ENCODE measurements around the gene CHI3L1.

The CHI3L1 gene

GRCh38 chr1:203179667-203180005, 6.9 kb downstream of the CHI3L1 start:
- no peak for FAIRE-seq

- no peak for FAIRE-seq
Observed at GRCh38 chr1:203178821-203179666, 7.5 kb downstream of the CHI3L1 start.

DNA sequence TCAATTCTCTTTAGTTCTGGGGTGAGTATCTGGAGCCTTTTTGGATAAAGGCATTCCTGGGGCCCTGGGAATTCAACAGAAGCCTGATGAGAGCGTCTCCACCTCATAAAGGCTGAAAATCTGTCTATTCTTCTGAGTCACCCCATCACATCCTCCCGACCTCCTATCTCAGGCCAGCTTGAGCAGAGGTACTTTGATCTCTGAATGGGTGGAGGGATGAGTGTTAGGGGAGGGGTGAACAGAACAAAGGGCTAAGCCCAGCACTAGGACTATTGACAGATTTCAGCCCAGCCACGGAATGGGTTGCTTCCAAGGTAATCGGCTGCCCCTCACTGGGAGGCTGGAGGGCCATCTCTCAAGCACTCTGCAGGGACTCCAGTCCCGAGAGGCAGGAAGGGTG, 8.4 kb downstream of the CHI3L1 start:
- no peak for FAIRE-seq

DNA sequence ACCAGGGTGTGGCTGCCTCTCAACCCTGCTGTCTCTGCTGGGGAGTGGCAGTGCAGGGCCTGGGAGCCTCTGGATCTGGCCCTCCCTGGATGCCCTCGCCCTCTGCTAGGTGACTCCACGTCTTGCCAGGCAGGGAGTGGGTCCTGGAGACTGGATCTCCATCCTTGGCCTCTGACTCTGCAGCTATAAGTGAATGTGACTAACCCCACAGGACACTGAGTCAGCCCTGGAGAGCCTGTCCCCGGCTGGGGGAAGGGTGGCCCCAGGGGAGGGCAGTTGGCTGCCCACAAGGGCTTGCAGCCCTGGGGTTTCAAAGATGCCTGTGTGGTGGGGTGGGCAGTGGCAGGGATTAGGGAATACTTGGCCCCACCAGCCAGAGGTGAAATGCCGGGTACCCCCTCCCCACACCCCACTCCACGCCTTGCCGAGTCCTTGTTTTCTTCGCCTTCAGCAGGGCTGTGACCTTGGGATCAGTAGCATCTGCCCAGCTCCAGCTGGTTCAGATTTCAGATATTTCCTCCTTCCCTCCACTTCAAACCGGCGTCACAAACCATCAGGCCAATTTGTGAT, 8.9 kb downstream of the CHI3L1 start:
- FAIRE-seq, result no peak

DNA sequence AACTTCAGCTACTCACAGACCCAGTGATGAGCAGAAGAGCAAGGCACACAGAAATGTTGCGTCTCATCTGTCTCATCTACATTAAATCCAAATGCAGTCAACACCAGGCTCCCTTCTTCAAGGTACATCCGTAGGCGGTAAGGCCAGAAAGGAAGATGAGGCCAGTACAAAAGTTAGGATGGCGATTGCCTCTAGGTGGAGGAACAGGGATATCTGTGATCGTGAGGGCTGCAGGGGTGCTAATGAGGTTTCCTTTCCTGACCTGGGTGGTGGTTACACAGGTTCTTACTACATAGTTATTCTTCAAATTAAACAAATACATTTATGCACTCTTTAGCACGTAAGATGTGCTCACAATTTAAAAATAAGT, 9.5 kb downstream of the CHI3L1 start:
- FAIRE-seq, result no peak

DNA sequence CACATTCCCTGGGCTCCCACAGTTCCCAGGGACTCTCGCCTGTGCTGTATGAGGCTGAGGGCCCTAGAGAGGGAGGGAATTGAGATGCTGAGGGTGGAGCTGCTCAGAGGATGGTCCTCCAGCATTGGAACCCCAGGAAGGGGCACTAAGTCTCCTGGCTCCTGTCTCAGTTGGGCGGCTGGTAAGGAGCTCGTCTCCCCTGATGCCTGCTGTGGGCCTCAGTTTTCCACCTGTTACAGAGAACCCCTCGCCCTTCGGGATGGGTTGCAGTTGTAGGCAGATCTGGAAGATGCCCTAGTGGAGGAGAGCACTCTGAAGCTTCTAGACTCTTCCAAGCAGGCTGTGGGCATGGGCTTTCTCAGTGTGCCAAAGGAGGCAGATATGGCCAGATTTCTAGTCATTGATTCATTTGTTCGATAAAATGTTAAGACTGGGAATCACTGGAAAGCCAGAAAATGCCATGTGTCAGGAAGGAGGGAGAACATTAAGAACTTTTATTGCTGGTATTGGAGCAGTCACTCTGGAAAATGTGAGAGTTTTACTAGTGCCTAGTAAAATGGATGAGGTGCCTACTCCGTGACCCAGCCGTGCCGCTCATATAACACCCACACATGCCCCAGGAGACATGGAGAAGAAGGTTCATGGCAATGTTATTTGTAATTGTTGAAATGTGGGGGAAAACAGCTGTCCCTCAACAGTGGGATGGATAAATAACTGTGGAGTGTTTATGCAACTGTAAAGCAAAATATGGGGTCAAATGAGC, 10.1 kb downstream of the CHI3L1 start:
- no peak for FAIRE-seq

- FAIRE-seq, result no peak
Observed at GRCh38 chr1:203175827-203176241, 10.7 kb downstream of the CHI3L1 start.

GRCh38 chr1:203175237-203175826, 11.2 kb downstream of the CHI3L1 start, which contains the start of gene MYBPH:
TSS of gene MYBPH (minus strand) at chr1:203175826. CDS start at chr1:203175755, 71 bp downstream.
- FAIRE-seq, result no peak

GRCh38 chr1:203174324-203174985, 12.0 kb downstream of the CHI3L1 start:
- no peak for FAIRE-seq

DNA sequence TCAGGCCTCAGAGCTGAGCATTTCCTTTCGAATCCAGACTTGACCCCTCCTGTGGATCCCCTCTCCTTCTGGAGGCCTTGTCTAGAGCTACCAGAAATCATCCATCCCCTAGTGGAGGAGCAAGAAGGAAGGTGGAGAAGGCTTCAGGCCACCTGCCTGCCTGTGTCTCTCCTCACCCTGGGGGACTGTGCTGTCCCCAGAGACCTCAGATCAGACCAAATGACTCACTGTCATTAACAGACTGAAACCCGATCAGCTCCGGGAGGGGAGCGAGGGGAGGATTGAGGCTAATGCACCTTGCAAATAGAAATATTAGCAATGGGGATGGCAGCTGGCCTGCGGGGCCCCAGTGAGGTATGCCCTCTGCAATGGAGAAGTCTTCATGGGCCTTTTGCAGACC, 12.9 kb downstream of the CHI3L1 start:
- no peak for FAIRE-seq

DNA sequence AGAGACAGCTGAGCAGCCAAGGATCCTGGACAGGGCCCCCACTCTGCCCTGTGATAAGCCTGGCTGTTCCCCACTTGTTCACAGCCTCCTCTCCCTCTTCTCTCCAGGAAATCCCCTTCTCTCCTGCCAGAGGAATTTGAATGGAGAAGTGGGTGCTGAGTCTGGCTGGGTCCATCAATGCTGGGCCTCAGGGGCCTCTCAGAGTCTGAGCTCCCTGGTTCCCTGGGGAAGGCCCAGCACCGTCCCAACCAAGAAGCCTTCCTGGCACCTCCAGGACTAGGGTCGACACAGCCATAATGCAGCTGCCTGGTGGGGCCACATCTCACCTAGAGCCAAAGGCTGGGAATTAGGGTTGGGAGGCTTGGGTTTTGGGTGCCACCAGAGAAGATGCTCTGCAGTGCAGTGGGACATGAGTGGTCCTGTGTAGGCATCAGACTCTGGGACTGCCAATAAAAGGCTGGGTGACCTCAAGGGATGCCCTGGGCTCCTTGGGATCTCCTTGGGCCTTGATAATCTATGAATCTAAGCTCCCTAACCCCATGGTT, 13.4 kb downstream of the CHI3L1 start:
- FAIRE-seq, result no peak

DNA sequence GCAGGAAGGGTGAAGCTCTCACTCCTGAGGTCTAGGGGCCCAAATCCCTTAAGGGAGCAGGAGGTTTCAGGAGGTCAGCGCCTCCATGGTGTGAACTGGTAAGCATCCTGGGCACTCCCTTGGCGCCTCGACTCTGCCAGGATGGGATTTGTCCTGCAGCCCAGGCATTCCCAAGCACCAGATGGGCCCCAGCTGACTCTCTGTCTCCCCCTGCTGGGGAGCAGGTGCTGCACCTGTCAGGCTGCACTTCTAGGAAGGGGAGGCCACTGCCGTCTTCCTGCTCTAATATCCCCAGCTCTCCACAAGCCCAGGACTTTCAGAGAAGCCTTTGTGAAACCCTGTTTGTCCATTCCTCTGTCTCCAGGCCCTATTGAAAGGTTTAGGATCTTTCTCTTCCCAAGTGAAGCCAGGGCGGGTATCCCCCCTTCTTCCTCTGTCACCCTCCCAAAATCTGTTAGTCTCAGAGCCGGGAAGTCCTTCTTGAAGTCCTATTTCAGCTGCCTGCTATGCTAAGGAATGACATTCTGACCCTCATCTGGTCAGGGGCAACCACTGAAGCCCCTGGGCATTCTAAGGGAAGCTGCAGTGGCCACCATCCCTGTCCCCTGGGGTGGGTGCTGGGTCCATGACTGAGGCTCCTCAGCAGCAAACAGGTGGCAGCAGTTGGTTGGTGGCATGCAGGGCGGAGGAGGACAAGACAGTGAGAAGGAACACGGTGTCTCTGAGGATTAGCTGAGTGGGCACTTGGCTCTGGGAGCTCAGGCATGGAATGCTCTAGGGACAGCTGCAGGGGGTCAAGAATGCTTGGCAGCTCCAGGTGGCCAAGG, 14.1 kb downstream of the CHI3L1 start:
- no peak for FAIRE-seq

DNA sequence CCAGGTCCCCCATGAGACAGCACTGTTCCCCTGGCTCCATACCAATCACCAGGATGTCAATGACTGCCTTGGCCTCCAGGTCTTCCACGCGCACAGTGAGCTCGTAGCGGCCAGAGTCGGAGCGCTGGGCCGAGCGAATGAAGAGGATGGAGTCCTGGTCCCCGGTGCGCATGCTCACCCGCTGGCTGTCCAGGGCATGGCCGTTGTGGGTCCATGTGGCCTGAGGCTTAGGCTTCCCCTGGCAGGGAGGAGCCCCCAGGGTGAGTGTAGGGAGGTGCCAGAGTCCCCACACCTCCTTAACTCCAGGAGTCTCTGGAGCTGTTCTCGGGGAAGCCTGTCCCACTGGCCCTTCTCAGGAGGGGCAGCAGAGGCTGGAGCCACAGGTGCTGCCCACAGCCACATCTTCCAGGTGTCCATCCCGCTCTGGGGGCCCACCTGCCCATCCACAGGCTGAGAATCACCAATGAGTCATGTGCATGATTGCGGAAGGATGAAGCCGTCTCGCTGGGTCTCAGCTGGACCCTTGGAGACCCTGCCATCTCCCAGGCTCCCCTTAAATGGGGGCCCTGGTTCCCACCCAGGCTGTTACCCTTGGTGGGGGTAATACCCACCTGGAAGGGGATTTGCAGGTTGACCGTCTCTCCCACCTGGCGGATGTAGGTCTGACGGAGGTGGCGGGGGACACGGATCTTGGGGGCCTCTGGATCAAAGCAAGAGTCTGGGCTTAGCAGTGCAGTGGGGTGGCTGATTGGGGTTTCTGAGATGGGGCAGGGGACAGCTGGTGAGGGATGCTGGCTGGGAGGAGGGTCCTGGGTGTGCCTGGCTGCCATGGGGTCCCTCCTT, 14.9 kb downstream of the CHI3L1 start:
- no peak for FAIRE-seq

- FAIRE-seq, result no peak
Observed at GRCh38 chr1:203170625-203171330, 15.7 kb downstream of the CHI3L1 start.

DNA sequence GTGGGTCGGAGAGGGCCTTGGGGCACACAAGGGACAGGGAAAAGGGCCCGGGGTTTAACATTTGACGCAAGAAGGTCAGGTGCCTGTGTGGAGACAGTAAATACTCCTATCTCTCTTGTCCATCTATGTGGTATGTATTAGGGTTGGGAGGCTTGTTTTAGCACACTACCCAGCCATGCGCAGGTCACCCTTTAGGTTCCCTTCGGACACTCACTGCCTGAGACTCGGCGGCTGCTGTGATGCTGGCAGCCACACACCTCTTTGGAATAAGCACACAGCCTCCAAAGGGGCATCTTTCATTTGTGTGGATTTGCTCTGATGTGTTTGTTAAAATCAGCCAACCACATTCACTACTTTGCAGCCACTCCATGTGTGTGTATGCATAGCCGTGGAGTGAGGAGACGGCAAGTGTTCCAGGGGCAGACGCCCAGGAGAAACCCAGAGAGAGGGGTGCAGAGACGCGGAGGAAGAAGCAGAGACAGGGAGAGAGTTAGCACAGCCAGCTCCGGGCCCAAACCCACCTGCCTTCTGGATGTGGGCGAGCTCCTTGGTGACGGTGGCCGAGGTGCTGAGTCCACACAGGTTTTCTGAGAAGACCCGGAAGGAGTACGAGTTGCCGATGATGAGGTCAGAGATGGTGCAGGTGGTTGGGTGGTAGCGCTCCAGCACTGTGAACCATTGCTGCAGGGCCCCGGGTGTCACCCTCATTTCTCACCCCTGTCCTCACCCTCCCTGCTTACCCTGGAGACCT, 16.6 kb downstream of the CHI3L1 start:
- no peak for FAIRE-seq

- FAIRE-seq, result no peak
Observed at GRCh38 chr1:203168991-203169390, 17.5 kb downstream of the CHI3L1 start.

GRCh38 chr1:203168256-203168786, 18.2 kb downstream of the CHI3L1 start:
- FAIRE-seq, result no peak

- FAIRE-seq, result no peak
Observed at GRCh38 chr1:203167913-203168200, 18.6 kb downstream of the CHI3L1 start.

Measured in endometrium (tissue), 2 donors.